Mammary epithelial cell (primary cell): Measurements from ENCODE around the gene TGFB3.

ENCODE experiments used
- CTCF ChIP-seq, 2 donors: IDR thresholded peaks in 1 of 2; conservative IDR thresholded peaks in 1 of 2; 2 replicates each; pipeline ENCODE4 v1.5.1; 2011 to 2012; ENCODE audit warnings: inconsistent platforms in 2 of 2, low read length in 2 of 2, mild to moderate bottlenecking in 2 of 2, control low read depth in 1 of 2, low read depth in 1 of 2; ENCODE audit not compliant: insufficient read depth in 1 of 2; ENCODE audit errors: extremely low read depth in 1 of 2
- EZH2 ChIP-seq: IDR thresholded peaks from 2 replicates; pipeline ENCODE4 v1.6.1; 2012; ENCODE audit warnings: low read length, inconsistent platforms, borderline replicate concordance

GRCh38 chr14:76015191-76015590 lies 33.4 kb upstream of the TGFB3 start:
- TF ChIP-seq CTCF (conservative IDR thresholded peaks at IDR 0.05 in 1 of 2, IDR thresholded peaks at IDR 0.05 in 1 of 2; ENCODE audit: extremely low read depth in 1 of 2, insufficient read depth in 1 of 2, low read depth in 1 of 2, low read length in 2 of 2) (no peak), EZH2 (no peak)
